ENCODE results near the gene BSPH1.
"Not testable (repeated sequence)": the region's sequence is repeated elsewhere in the genome, so short reads cannot be mapped to it uniquely, and the experiment has no call there.

Gene BSPH1, protein sequence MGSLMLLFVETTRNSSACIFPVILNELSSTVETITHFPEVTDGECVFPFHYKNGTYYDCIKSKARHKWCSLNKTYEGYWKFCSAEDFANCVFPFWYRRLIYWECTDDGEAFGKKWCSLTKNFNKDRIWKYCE

DNA sequence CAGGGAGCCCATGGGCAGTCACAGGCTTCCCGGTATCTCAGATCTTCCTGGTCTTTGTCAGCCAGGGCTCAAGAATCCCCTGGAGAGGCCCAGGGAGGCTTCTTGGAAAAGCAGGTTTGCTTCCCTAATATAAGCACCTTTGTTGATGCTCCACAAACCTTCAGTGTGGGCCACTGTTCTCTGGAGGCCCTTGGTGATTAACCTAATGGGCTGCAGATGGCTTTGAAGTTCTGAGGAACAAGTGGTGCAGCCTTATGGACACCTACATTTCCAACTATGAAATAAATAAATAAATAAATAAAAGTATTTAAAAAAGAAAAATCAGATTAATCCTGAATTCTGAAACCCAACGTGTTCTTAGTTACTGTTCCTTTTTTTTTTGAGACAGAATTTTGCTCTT is at the start of gene BSPH1:
Gene BSPH1 (minus strand): TSS at position 101 of the 400 bp plus-strand sequence. CDS start 89 bp downstream, at position 12.
- no peak for DNase-seq (ENCODE audit: low spot score)

DNA sequence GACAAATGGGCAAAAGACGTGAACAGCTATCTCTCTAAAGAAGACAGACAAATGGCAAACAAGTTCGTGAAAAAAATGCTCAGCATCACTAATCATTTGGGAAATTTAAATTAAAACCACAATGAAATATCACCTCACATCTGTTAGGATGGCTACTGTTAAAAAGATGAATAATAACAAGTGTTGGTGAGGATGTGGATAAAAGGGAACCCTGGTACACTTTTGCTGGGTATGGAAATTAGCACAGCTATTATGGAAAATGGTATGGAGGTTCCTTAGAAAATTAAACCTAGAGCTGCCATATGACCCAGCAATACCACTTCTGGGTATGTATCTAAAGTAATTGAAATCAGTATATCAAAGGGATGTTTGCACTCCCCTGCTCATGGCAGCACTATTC is 44.8 kb upstream of the BSPH1 start:
- no peak for DNase-seq (ENCODE audit: low spot score)

DNA sequence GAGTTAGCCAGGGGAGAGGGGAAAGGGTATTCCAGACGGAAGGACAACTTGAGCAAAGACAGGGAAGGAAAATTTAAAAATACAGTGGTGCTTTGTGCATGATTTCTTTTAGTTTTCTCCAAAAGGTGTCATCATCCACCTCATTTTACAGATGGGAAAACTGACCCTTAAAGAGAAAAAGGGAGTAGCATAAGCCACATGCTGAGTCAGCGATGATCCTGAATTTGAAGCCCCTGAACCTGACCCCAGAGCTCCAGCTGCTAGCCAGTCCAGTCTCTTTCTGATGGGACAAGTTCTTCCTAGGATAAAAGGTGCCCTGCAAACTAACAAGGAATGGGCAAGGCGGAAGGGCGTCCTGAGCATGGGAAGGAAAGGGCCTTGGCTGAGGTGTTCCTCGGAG is 41.6 kb upstream of the BSPH1 start:
- DNase-seq (ENCODE audit: low spot score): no peak

DNA sequence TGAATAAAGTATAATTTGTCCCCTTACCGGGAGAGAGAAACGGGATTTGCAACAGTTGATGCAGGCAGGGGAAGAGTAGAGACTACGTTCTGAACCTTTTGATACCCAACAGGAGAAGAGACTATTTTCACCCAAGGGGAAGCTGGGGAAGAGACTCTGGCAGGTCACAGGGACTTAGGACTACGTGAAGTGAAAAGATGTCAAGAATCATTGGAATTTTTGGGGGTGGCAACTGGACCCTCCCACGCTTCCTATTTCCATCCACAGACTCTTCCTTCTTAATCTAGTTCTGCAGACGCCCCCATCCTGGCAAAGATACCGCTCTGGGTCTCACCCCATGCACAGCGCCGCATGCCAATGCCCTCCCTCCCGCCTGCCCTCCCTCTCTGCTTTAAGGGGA is 38.1 kb upstream of the BSPH1 start:
- DNase-seq (ENCODE audit: low spot score): no peak

DNA sequence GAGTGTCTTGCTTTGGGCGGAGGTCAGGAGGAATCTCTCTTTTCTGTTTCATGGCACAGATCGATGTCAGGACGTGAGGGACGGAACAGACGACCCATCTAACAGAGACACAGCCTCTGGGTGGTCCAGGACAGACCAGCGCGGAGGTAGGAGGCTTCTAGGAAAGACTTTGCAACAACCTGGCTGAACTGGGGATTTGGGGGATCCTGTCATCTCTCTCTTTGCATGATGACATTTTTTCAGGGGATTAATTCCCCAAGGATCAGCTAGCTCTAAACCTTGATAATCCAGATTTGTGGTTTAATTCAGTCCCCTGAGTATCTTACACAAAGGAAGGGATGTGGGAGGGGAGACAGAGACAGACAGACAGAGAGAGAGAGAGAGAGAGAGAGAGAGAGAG is 37.5 kb upstream of the BSPH1 start:
- no peak for DNase-seq (ENCODE audit: low spot score)

DNA sequence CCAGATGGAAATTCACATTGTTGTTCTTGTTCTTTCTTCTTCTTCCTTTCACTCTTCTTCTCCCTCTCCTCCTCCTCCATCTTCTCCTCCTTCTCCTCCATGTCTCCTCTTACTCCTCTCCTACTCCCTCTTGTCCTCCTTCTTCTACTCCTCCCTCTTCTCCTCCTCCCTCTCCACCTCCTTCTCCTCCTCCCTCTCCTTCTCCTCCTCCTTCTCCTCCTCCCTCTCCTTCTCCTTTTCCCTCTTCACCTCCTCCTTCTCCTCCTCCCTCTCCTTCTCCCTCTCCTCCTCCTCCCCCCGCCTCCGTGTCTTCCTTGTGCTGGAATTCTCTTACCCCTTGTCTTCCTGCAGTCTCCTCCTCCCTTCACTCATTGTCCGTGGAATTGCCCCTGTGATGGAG is 33.5 kb upstream of the BSPH1 start:
- no peak for DNase-seq (ENCODE audit: low spot score)

DNA sequence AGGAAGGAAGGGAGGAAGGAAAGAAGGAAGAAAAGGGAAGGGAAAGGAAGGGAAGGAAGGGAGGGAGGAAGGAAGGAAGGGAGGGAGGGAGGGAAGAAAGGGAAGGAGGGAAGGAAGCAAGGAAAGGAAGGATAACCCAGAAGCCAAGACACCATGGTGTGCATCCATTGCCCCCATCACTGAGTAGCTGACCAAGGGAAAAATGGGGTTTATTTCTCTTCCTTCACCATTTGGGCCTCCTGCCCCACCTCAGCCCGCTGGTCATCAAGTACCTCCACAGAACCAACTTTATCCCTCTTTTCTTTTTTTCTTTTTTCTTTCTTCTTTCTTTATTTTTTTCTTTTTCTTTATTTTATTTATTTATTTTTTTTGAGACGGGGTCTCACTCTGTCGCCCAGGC is 31.5 kb upstream of the BSPH1 start:
- no peak for DNase-seq (ENCODE audit: low spot score)

DNA sequence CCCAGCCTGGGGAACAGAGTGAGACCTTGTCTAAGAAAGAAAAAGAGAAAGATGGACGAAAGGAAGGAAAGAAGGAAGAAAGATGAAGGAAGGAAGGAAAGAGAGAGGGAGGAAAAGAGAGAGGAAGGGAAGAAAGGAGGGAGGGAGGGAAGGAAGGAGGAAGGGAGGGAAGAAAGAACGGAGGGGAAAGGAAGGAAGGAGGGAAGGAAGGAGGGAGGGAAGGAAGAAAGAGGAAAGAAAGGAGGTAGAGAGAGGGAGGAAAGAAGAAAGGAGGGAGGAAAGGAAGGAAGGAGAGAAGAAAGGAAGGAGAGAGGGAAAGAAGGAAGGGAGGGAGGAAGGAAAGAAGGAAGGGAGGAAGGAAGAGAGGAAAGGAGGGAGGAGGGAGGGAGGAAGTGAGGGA is 31.0 kb upstream of the BSPH1 start:
- no peak for DNase-seq (ENCODE audit: low spot score)

DNA sequence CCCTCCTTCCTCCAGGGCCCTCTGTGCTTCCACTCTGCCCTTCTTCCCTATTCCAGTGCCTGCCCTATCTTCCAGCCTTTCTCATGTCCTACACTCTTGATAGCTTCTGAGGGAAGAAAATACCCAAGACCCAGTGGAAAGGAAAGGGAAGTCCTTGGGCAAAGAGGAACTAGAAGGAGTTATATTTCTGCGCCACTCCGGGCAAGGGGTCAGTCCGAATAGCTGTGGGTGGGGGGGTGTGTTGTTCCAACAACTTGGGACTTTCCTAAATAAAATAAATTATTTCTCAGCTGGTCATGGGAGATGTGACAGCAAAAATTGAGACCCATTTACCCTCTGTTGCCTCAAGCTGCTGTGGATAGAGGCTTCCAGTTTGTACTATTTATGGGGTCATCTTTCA is 28.7 kb upstream of the BSPH1 start:
- DNase-seq (ENCODE audit: low spot score): no peak

DNA sequence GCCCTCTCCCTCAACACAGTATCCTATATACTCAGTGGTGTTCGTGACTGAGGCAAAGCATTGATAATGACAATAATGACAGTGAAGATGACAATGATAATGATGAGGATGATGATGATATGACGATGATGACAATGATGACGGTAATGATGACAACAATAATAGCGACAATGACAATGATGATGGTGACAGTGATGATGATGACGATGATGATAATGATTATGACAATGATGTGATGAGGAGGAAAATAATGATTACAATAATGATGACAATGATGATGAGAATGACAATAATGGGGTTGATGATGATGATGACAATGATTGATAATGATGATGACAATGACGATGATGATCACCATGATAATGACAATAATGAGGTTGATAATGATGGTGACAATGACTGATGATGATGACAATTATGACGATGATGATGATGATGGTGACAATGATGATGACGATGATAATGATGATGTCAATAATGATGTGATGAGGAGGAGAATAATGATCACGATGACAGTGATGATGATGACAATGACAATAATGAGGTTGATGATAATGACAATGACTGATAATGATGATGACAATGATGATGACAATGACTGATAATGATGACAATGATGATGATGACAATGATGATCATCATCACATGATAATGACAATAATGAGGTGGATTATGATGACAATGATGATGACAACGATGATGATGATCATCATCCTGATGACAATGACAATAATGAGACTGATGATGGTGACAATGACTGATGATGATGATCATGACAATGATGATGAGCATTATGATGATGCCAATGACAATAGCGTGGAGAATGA is 19.2 kb upstream of the BSPH1 start:
- DNase-seq (ENCODE audit: low spot score): no peak

DNA sequence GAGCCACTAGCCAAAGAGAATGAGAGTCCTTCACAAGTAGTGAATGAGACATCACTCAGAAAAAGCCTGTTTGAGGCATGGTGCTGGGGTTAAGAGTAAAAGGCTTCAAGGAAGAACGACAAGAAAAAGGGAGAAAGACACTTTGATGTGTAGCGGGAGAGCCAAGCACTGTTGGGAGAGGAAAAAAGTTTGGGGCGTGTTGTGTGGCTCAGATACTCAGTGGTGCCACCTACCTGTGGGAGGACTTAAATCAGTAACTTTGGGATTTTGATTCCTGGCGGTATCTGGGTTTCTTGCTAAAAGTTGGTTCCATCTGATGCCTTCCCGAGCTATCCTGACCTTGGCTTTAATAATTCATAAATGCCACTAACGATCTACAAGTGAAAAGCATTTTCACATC is 14.8 kb upstream of the BSPH1 start:
- DNase-seq (ENCODE audit: low spot score): no peak

DNA sequence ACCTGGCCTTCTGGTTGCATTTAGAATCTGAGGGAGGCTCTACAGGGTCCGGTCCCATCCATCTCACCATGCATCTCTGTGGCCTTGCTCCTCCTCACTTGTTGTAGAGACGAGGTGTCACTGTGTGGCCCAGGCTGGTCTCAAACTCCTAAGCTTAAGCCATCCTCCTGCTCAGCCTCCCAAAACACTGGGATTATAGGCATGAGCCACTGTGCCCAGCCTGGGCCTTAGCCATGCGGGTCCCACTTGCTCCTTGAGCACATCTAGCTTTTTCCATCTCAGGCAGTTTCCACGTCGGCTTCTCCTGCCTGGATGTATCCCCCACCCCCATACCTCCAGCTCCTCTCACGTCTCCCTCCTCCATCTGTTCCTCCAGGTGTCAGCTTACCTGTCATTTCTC is 12.3 kb upstream of the BSPH1 start:
- DNase-seq (ENCODE audit: low spot score): no peak

DNA sequence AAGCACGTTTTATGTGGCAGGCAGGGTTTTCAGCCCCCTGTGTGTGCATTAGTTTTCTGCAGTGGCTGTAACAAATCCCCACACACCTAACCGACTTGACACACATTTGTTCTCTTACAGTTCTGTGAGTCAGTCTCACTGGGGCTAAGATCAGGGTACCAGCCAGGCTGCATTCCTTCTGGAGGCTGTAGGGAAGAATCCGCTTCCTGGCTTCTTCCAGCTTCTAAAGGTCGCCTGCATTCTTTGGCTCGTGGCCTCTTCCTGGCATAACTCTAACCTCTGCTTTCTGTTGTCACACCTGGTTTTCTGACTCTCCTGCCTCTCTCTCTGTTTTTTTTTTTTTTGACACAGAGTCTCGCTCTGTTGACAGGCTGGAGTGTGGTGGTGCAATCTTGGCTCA is 8.9 kb upstream of the BSPH1 start:
- DNase-seq (ENCODE audit: low spot score): no peak

DNA sequence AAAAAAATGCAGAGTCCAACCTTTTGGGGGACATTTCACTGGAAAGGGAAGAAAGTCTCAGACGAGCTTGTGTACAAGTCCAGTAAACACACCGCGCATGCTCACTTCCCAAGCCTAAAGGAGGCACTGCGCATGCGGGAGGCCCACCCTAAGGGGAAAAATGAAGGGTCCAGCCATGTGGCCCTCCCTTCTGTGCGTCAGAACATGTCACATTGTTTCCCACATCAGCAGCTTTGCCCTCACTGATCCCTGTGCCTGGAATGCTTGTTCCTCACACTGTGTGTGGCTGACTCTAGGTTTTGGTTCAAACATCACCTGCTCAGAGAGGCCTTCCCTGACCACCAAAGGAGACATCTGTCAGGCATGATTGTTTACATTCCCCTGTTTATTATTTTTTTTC is 6.8 kb upstream of the BSPH1 start:
- DNase-seq (ENCODE audit: low spot score): no peak

DNA sequence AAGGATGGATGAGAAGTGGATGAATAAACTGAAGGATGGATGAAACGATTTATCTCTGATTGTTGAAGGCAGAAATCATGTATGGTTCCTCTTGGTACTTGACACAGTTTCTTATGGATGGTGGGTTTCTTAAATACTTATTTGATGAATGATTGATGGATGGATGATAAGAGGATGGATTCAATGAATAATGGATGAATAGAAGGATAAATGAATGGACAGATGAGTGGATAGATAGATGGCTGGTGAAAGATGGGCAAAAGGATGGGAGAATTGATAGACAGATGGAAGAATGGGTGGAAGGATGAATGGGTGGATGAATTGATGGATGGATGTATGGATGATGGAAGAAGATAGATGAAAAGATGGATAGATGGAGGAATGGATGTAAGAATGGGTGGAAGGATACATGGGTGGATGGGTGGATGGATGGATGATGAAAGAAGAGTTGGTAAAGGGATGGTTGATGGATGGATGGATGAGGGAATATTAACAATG is 4.3 kb upstream of the BSPH1 start:
- DNase-seq (ENCODE audit: low spot score): no peak

DNA sequence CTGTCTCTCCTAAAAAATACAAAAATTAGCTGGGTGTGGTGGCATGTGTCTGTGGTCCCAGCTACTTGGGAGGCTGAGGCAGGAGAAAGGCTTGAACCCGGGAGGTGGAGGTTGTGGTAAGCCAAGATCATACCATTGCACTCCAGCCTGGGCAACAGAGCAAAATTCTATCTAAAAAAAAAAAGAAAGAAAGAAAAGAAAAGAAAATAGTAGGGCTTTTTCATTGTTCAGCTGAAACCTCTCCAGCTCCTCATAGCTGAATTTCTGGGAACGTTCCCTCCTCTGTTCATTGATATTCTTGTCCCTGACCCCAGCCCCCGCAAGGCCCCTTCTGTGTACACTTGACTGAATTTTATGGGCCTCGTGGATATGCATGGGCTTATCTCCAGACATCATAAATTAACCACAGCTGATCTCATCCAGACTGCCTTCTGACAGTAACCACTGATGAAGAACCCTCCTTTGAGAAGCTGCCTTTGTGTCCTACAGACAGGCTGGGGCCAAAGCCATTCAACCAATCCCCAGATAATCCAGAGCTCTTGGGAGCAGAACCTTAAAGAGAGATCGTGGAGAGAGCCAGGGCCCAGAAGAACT is 2.3 kb upstream of the BSPH1 start, which contains the start of gene ELSPBP1:
Gene ELSPBP1 (plus strand): TSS at position 424 of the 594 bp plus-strand sequence. CDS start 14,036 bp downstream, outside the sequence.
- DNase-seq (ENCODE audit: low spot score): no peak

DNA sequence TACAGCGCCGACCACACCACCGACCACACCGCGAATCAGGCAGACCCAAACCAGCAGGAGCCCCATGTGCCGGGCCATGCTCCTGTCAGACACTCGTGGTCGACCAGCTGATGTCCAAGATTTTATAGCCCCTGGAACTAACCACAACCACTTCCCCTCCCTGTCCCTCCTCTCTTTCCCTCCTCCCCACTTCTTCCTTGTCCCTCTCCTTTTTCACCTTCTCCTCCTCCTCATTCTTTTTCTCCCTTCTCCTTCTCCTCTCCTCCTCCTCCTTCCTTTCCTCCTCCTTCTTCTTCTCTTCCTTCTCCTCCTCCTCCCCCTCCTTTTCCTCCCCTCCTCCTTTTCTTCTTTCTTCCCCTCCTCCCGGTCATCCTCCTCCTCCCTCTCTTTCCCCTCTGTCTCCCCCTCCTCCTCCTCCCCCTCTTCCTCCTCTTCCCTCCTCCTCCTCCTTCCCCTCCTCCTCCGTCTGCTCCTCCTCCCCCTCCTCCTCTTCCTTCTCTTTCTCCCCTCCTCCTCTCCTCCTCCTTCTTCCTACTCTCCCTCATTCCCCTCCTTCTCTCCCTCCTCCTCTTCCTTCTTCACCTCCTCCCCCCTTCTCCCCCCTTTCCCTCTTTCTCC is 670 bp downstream of the BSPH1 start:
- no peak for DNase-seq (ENCODE audit: low spot score)

DNA sequence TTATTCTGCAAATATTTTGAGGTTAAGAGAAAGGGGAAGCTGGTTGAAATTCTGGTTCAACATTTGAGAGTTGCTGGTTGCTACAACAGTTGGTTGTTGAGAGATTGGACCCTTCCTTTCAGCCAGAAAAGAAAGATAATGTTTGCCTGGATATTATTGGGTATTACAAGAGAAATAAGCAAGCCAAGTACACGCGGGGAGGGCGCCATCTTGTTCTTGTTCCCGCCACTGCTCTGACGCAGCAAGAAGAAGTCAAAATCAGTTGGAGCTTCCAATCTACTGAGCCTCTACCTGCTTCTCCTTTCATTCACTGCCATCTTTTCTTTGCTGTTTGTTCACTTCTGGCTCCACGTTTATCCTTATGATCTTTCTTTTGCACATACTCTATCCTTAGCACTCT is 18.4 kb downstream of the BSPH1 start:
- DNase-seq (ENCODE audit: low spot score): no peak

DNA sequence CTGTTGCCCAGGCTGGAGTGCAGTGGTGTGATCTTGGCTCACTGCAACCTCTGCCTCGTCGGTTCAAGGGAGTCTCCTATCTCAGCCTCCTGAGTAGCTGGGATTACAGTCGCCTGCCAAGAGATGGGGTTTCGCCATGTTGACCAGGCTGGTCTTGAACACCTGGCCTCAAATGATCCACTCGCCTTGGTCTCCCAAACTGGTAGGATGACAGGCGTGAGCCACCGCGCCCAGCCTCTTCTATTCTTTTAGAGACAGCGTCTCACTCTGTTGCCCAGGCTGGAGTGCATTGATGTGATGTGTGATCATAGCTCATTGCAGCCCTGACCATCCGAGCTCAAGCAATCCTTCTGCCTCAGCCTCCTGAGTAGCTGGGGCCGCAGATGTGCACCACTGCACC is 36.0 kb downstream of the BSPH1 start:
- DNase-seq (ENCODE audit: low spot score): not testable (repeated sequence)

DNA sequence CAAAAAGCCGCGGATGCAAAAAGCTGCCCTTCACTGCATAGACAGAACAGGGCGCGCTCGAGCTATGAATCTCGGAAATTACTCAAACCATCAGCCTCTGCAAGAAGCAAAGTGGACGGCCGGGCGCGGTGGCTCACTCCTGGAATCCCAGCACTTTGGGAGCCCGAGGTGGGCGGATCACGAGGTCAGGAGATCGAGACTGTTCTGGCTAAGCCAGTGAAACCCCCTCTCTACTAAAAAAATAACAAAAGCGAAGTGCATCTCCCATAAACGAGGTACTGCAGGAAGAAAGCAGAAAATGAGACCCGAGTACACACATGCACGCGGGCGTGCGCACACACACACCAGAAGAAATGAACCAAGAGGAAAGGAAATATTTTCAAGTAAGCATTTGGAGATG is 39.8 kb downstream of the BSPH1 start:
- not testable (repeated sequence) for DNase-seq (ENCODE audit: low spot score)

DNA sequence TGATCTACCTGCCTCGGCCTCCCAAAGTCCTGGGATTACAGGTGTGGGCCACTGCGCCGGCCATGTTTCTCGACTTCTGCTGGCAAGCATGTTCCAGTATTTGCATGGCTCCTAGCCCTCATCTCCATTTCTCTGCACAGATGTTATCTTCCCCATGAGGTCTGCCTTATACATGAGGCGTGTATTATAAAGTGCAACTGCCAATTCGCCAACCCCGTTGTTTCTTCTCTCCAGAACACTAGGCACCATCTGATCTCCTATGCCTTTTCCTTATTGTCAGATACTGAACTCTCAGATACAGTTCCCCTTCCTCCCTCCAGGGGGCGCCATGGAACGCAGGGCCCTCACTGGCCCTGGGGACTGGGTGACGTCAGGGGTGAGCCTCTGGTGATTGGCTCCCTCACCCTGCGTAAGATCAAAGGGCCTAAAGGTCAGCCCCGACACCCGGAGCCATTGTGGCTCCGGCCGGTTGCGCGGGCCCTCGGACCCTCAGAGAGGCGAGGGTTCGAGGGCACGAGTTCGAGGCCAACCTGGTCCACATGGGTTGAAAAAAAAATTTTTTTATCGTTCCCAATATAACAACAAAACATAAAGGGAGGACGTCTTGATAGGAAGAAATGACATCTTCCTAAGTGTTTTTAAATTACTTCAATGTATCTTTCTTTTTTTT is 42.0 kb downstream of the BSPH1 start:
- DNase-seq (ENCODE audit: low spot score): not testable (repeated sequence)

DNA sequence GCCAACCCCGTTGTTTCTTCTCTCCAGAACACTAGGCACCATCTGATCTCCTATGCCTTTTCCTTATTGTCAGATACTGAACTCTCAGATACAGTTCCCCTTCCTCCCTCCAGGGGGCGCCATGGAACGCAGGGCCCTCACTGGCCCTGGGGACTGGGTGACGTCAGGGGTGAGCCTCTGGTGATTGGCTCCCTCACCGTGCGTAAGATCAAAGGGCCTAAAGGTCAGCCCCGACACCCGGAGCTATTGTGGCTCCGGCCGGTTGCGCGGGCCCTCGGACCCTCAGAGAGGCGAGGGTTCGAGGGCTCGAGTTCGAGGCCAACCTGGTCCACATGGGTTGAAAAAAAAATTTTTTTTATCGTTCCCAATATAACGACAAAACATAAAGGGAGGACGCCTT is 63.4 kb downstream of the BSPH1 start:
- not testable (repeated sequence) for DNase-seq (ENCODE audit: low spot score)

Measured in CD4-positive, alpha-beta T cell treated with Interleukin-6 at 100 ng/mL for 8 hours (primary cell).